Thoracic aorta (tissue), 2 donors: ENCODE measurements around the gene EEF1AKMT4. TPM values are rescaled to one million over a fixed set of nuclear protein-coding genes. Genes with fewer than 3 reads are reported as not detected.

Experiments
- ATAC-seq: fragments of 150-250 bp; one replicate; pipeline ENCODE4 v1.8.0; 2017; ENCODE audit warnings: low read depth; ENCODE audit not compliant: insufficient number of reproducible peaks, low FRiP score
- DNase-seq: peaks from one replicate; pipeline ENCODE4 v3.0.0-alpha.2; 2020; ENCODE audit warnings: low spot score
- H3K27ac ChIP-seq, 2 donors: fragments of 200-600 bp; sonication (generic); 1 replicate in 1 of 2; 2 replicates in 1 of 2; pipeline ENCODE4 v1.5.1; 2016; ENCODE audit warnings: mild to moderate bottlenecking in 2 of 2, moderate library complexity in 2 of 2
- H3K27me3 ChIP-seq: fragments of 200-600 bp; sonication (generic); replicated peaks from 2 replicates; pipeline ENCODE4 v1.6.0; 2016; ENCODE audit warnings: mild to moderate bottlenecking; ENCODE audit not compliant: insufficient read depth
- H3K36me3 ChIP-seq: fragments of 200-600 bp; sonication (generic); one replicate; pipeline ENCODE4 v1.5.1; 2016
- H3K4me1 ChIP-seq, 2 donors: fragments of 200-600 bp; sonication (generic); 1 replicate in 1 of 2; 2 replicates in 1 of 2; pipeline versions ENCODE4 v1.5.1 to v1.6.0; 2016; ENCODE audit warnings: low read depth in 2 of 2, mild to moderate bottlenecking in 1 of 2; ENCODE audit not compliant: control insufficient read depth in 1 of 2
- H3K4me3 ChIP-seq: fragments of 200-600 bp; sonication (generic); 2 replicates; pipeline ENCODE4 v1.5.1; 2016; ENCODE audit warnings: mild to moderate bottlenecking
- H3K9me3 ChIP-seq: fragments of 200-600 bp; sonication (generic); 2 replicates; pipeline ENCODE4 v1.5.1; 2016
- total RNA-seq, 2 donors: library from RNA; depleted of rRNA; stranded (reverse); fragments of >200 nt; gene quantifications; one replicate each; pipeline versions ENCODE4 v1.1.0 to v1.2.3, GENCODE V29; 2016
- TF ChIP-seq, protein P1 (sequence below): fragments of 200-600 bp; sonication (generic); IDR thresholded peaks from one replicate; pipeline ENCODE4 v1.5.1; 2019; ENCODE audit warnings: antibody characterized with exemption

EEF1AKMT4 gene
- total RNA-seq, 2 donors from 2014 or later: 3.8 to 4.0 TPM

DNA sequence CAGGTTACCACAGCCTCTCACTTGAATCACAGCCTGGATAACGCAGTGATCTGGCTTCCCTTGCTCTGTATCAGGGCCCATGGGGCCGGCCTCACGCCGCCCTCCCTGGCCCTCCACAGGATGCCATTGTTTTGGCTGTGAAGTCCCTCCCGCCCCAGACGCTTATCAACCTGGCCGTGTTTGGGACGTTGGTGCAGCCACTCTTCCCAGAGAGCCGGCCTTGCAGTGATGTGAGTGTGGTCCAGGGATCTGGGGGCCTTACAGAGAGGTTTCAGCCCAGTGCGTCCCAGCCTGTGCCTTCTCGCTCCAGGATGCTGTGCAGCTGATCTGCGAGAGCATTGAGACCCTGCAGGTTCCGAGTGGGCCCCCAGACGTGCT is 13.4 kb upstream of the EEF1AKMT4 start:
- DNase-seq (no peak), ATAC-seq (no peak)
- H3K36me3 ChIP-seq: no peaks in the 10 kb centered on the region
- H3K9me3 ChIP-seq: no peaks in the 10 kb centered on the region
- H3K4me3 ChIP-seq: no peak overlapping the region
- TF ChIP-seq, protein P1, sequence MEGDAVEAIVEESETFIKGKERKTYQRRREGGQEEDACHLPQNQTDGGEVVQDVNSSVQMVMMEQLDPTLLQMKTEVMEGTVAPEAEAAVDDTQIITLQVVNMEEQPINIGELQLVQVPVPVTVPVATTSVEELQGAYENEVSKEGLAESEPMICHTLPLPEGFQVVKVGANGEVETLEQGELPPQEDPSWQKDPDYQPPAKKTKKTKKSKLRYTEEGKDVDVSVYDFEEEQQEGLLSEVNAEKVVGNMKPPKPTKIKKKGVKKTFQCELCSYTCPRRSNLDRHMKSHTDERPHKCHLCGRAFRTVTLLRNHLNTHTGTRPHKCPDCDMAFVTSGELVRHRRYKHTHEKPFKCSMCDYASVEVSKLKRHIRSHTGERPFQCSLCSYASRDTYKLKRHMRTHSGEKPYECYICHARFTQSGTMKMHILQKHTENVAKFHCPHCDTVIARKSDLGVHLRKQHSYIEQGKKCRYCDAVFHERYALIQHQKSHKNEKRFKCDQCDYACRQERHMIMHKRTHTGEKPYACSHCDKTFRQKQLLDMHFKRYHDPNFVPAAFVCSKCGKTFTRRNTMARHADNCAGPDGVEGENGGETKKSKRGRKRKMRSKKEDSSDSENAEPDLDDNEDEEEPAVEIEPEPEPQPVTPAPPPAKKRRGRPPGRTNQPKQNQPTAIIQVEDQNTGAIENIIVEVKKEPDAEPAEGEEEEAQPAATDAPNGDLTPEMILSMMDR: no peak
- H3K27me3 ChIP-seq: peaks cover 5% of the 10 kb centered on the region
- no peak overlapping the region for H3K27ac ChIP-seq
- H3K4me1 ChIP-seq: no peaks in the 10 kb centered on the region

DNA sequence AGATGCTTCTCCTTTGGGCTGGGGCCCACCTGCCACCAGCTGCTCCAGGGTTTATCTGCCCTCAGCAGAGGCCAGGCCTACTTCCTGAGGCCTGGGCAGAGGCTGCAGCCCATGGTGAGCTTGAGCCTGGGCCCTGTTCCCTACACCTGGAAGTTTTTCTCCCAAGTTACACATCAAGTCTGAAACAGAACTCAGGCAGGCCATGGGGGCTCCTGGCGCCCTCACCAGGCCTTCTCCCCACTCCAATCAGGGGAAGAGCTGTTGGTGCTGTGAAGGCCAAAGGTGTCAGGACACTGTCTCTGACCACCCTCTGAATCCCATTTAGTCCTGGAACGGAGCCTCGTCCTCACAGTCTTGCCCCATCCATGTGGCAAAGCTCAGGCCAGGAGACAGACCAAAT is 12.8 kb upstream of the EEF1AKMT4 start:
- no peaks in the 10 kb centered on the region for H3K4me1 ChIP-seq
- DNase-seq (no peak), ATAC-seq (no peak)
- no peaks in the 10 kb centered on the region for H3K27me3 ChIP-seq
- H3K36me3 ChIP-seq: no peaks in the 10 kb centered on the region
- no peak overlapping the region for H3K27ac ChIP-seq
- TF ChIP-seq, protein P1: no peak
- no peaks in the 10 kb centered on the region for H3K9me3 ChIP-seq
- H3K4me3 ChIP-seq: no peak overlapping the region

DNA sequence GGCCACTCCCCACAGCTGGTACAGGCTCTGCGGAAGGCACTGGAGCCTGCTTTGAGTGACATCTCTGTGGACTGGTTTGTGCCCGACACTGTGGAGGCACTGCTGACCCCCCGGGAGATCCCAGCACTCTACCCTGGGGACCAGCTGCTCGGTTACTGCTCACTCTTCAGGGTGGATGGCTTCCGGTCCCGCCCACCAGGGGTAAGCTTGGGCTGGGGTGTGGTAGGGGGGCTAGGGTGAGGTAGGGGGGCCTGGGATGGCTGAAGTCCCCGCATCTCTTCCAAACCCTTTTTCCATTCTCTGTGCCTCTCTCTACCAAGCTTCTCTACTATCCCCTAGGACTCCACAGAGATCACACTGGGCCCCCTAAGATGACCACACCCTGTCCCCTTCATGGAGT is 12.3 kb upstream of the EEF1AKMT4 start:
- no peaks in the 10 kb centered on the region for H3K4me1 ChIP-seq
- DNase-seq (no peak), ATAC-seq (no peak)
- H3K4me3 ChIP-seq: no peak overlapping the region
- no peaks in the 10 kb centered on the region for H3K9me3 ChIP-seq
- no peaks in the 10 kb centered on the region for H3K27me3 ChIP-seq
- H3K27ac ChIP-seq: no peak overlapping the region
- H3K36me3 ChIP-seq: peaks cover 2% of the 10 kb centered on the region
- TF ChIP-seq, protein P1: no peak

DNA sequence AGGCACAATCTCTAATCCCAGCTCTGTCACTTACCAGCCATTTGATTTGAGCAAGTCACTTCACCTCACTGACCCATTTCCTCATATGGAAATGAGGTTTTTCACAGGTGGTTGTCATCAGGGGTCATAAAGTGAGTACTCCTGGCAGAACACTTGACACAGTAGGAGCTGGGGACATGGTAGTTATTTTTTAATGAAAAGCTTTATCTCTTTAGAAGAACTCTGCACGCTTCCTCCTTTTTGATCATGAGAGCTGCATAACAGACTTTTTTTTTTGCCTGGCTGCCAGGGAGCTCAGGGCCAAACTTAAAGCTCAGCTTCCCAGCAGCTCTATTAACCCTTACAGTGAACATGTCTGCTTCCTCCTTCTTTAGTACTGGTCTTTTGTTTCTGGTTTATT is 11.7 kb upstream of the EEF1AKMT4 start:
- ATAC-seq: no peak
- Histone ChIP-seq H3K4me1 (no peaks in the 10 kb centered on the region), H3K27me3 (no peaks in the 10 kb centered on the region), H3K9me3 (no peaks in the 10 kb centered on the region), H3K36me3 (peaks cover 6% of the 10 kb centered on the region), H3K4me3 (no peak overlapping the region), H3K27ac (no peak overlapping the region)
- DNase-seq: no peak
- TF ChIP-seq, protein P1: no peak

DNA sequence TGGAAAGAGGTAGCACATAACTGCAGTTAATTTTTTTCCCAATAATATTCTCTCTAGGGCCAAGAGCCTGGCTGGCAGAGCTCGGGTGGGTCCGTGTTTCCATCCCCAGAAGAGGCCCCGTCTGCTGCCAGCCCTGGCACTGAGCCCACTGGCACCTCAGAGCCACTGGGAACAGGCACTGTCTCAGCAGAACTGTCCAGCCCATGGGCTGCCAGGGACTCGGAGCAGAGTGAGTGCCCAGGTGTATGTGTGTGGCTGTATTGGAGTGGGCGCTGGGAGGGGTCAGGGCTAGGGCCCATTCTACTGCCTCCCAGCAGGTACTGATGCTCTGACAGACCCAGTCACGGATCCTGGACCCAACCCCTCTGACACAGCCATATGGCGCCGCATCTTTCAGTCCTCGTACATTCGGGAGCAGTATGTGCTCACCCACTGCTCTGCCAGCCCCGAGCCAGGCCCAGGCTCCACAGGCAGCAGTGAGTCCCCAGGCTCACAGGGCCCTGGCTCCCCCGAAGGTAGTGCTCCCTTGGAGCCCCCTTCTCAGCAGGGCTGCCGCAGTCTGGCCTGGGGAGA is 11.1 kb upstream of the EEF1AKMT4 start:
- H3K27me3 ChIP-seq: no peaks in the 10 kb centered on the region
- TF ChIP-seq, protein P1: no peak
- no peak for ATAC-seq

More for the DNA sequence above, 11.1 kb upstream of the EEF1AKMT4 start:
- Histone ChIP-seq H3K27ac (no peak overlapping the region), H3K4me3 (no peak overlapping the region), H3K9me3 (no peaks in the 10 kb centered on the region), H3K4me1 (no peaks in the 10 kb centered on the region), H3K36me3 (peaks cover 12% of the 10 kb centered on the region)
- DNase-seq: no peak
